Large intestine (tissue), 3 donors: Measurements from ENCODE around the gene RPL18A. TPM values are rescaled to one million over a fixed set of nuclear protein-coding genes. Genes with fewer than 3 reads are reported as not detected.
"Not testable (repeated sequence)": the region's sequence is repeated elsewhere in the genome, so short reads cannot be mapped to it uniquely, and the experiment has no call there.

Experiments used
- DNase-seq, 2 donors: peaks; one replicate each; pipeline versions ENCODE4 v3.0.0 to v3.0.0-alpha.2; 2013
- H3K27ac ChIP-seq: one replicate; pipeline ENCODE4 v1.5.1; 2013; ENCODE audit warnings: low read length
- H3K27me3 ChIP-seq: 2 replicates; pipeline ENCODE4 v1.6.1; 2013; ENCODE audit warnings: low read length; ENCODE audit not compliant: control insufficient read depth, insufficient read depth
- H3K36me3 ChIP-seq: 2 replicates; pipeline ENCODE4 v1.6.1; 2013; ENCODE audit warnings: low read length; ENCODE audit not compliant: control insufficient read depth, insufficient read depth
- H3K4me1 ChIP-seq: one replicate; pipeline ENCODE4 v1.6.1; 2013; ENCODE audit warnings: low read length; ENCODE audit not compliant: control insufficient read depth, insufficient read depth
- H3K4me3 ChIP-seq: one replicate; pipeline ENCODE4 v1.5.1; 2013; ENCODE audit warnings: low read length
- H3K9me3 ChIP-seq: one replicate; pipeline ENCODE4 v1.6.1; 2013; ENCODE audit warnings: mild to moderate bottlenecking, low read depth, low read length, moderate library complexity; ENCODE audit not compliant: control insufficient read depth
- WGBS: methylation state at CpG from one replicate; pipeline ENCODE4 v1.1.5; 2013; ENCODE audit warnings: low lambda C conversion rate; ENCODE audit not compliant: insufficient coverage; 5-methylcytosine and 5-hydroxymethylcytosine counted together
- polyA plus RNA-seq: library from polyadenylated mRNA; unstranded; fragments of 120-200 nt; gene quantifications from one replicate; pipeline ENCODE4 v1.2.1, GENCODE V29; 2013

The RPL18A gene
- polyA plus RNA-seq, 1 donor: 1,919 TPM

GRCh38 chr19:17877696-17878095, 18.0 kb downstream of the RPL18A start:
- H3K4me1 ChIP-seq: peaks cover 4% of the 10 kb centered on the region

GRCh38 chr19:17879466-17879865, 19.8 kb downstream of the RPL18A start:
- no peaks in the 10 kb centered on the region for H3K4me1 ChIP-seq
- no peak for DNase-seq
- no peaks in the 10 kb centered on the region for H3K36me3 ChIP-seq
- no peak overlapping the region for H3K4me3 ChIP-seq
- H3K9me3 ChIP-seq: no peaks in the 10 kb centered on the region
- H3K27ac ChIP-seq: no peak overlapping the region
- H3K27me3 ChIP-seq: peaks cover 7% of the 10 kb centered on the region
- no CpG with 5 or more reads among the region's 7 CpGs for WGBS

More at GRCh38 chr19:17877696-17878095, 18.0 kb downstream of the RPL18A start:
- no peak for DNase-seq
- H3K27ac ChIP-seq: no peak overlapping the region
- H3K36me3 ChIP-seq: no peaks in the 10 kb centered on the region
- peaks cover 25% of the 10 kb centered on the region for H3K27me3 ChIP-seq
- peaks cover 5% of the 10 kb centered on the region for H3K9me3 ChIP-seq
- no peak overlapping the region for H3K4me3 ChIP-seq
- WGBS: no CpG with 5 or more reads among the region's 16 CpGs

DNA sequence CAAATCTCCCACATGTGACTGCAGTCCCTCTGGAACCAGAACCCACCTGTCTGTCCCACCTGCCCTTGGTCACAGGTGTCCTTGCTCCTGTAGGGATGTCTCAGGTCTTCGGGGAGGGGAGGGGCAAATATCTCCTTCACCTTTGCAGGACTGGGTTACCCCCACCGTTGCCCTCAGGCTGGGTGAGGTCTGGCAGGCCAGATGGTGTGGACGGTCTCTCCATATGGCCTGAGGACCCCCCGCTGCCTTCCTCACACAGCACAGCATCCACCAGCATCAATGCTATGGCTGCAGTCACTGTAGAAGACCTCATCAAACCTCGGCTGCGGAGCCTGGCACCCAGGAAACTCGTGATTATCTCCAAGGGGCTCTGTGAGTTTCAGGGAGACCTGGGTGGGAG, 22.0 kb downstream of the RPL18A start:
- Histone ChIP-seq H3K27ac (no peak overlapping the region), H3K9me3 (no peaks in the 10 kb centered on the region), H3K36me3 (no peaks in the 10 kb centered on the region), H3K27me3 (no peaks in the 10 kb centered on the region), H3K4me1 (no peaks in the 10 kb centered on the region), H3K4me3 (no peak overlapping the region)
- DNase-seq: no peak
- WGBS: no CpG with 5 or more reads among the region's 7 CpGs

DNA sequence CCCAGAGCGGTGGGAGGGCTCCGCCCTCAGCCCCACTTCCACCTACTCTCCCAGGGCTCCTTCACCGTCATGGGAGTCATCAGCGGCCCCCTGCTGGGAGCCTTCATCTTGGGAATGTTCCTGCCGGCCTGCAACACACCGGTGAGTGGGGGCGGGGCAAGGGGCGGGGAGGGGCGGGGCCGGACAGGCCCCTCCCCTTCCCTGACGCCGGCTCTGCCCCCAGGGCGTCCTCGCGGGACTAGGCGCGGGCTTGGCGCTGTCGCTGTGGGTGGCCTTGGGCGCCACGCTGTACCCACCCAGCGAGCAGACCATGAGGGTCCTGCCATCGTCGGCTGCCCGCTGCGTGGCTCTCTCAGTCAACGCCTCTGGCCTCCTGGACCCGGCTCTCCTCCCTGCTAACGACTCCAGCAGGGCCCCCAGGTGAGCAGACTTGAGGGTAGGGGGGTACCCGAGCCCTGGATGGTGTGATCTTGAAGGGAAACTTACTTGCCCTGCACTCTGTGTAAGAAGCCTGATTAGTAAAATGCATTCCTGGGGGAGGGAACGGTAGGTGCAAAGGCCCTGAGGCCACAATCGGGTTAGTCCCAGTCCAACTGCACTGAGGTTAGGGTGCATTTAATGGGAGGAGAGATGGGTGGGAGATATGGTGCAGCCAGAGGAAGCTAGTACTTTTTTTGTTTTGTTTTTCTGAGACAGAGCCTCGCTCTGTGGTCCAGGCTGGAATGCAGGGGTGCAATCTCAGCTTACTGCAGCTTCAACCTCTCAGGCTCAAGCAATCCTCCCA, 24.1 kb downstream of the RPL18A start:
- WGBS: no CpG with 5 or more reads among the region's 33 CpGs
- Histone ChIP-seq H3K4me3 (no peak overlapping the region), H3K4me1 (no peaks in the 10 kb centered on the region), H3K27me3 (no peaks in the 10 kb centered on the region), H3K27ac (no peak overlapping the region), H3K9me3 (no peaks in the 10 kb centered on the region), H3K36me3 (no peaks in the 10 kb centered on the region)
- no peak for DNase-seq

DNA sequence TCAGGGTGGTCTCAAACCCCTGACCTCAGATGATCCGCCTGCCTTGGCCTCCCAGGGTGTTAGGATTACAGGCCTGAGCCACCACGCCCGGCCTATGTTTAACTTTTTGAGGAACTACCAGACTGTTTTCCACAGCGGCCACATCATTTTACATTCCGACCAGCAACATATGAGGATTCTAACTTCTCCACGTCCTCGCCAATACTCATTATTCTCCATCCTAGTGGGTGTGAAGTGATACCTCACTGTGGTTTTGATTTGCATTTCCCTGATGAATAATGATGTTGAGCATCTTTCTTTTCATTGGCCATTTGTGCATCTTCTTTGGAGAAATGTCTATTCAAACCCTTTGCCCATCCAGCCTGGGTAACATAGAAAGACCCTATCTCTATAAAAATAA, 26.8 kb downstream of the RPL18A start:
- no peaks in the 10 kb centered on the region for H3K4me1 ChIP-seq
- H3K27me3 ChIP-seq: no peaks in the 10 kb centered on the region
- no peak overlapping the region for H3K27ac ChIP-seq
- WGBS: no CpG with 5 or more reads among the region's 7 CpGs
- no peaks in the 10 kb centered on the region for H3K9me3 ChIP-seq
- no peak overlapping the region for H3K4me3 ChIP-seq
- H3K36me3 ChIP-seq: no peaks in the 10 kb centered on the region
- DNase-seq: no peak

- H3K27ac ChIP-seq, H3K36me3 ChIP-seq, H3K4me1 ChIP-seq, DNase-seq, H3K9me3 ChIP-seq, H3K4me3 ChIP-seq, H3K27me3 ChIP-seq: not testable (repeated sequence)
- WGBS: 100% methylated on average over 1 of the region's 4 CpGs
Observed at GRCh38 chr19:17887221-17887620, 27.5 kb downstream of the RPL18A start.

GRCh38 chr19:17888260-17888659, 28.6 kb downstream of the RPL18A start:
- Histone ChIP-seq H3K27ac (no peak overlapping the region), H3K27me3 (no peaks in the 10 kb centered on the region), H3K9me3 (no peaks in the 10 kb centered on the region), H3K36me3 (no peaks in the 10 kb centered on the region), H3K4me1 (no peaks in the 10 kb centered on the region), H3K4me3 (no peak overlapping the region)
- WGBS: no CpG with 5 or more reads among the region's 7 CpGs
- no peak for DNase-seq

DNA sequence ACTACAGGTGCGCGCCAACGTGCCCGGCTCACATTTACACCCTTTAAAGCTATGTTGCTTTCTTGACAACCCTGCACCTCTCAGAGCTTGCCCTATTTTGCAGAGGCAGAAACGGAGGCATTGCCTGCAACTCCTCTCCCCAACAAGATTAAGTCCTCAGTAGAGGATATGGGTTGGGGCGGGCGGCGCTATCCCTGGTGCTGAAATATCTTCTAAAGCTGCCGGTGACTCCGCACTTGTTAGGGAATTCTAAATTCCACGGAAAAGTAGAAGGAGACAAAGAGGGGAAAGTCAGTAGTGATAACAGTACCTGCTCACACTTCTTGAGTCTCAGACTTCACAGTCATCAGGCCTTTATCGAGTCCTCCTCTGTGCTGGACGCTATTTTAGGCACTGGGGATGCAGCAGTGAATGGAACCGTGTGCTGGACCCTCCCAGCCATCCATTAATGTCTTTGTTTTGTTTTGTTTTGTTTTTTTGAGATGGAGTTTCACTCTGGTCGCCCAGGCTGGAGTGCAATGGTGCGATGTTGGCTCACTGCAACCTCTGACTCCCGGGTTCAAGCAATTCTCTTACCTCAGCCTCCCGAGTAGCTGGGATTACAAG, 30.0 kb downstream of the RPL18A start:
- Histone ChIP-seq H3K4me1 (no peaks in the 10 kb centered on the region), H3K4me3 (no peak overlapping the region), H3K9me3 (no peaks in the 10 kb centered on the region), H3K27me3 (no peaks in the 10 kb centered on the region), H3K27ac (no peak overlapping the region), H3K36me3 (no peaks in the 10 kb centered on the region)
- peak in 1 of 2 donors; percentile 22 for DNase-seq
- no CpG with 5 or more reads among the region's 18 CpGs for WGBS

DNA sequence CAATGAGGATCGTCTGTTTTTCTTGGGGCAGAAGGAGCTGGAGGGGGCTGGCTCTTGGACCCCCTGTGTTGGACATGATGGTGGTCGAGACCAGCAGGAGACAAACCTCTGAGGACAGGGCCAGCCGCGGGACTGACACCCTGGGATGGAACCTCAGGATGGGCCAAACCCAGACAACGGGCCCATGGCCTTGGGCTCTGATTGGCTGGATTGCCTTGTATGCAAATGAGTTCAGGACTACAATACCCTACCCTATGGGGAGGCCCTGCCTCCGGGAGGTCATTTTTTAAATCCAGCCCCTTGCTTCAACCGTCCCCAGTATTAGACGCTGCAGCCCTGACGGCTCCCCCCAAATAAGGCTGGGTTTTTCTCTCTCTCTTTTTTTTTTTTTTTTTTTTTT, 34.1 kb downstream of the RPL18A start:
- Histone ChIP-seq H3K36me3 (no peaks in the 10 kb centered on the region), H3K4me3 (no peak overlapping the region), H3K9me3 (no peaks in the 10 kb centered on the region), H3K27ac (no peak overlapping the region), H3K27me3 (no peaks in the 10 kb centered on the region), H3K4me1 (no peaks in the 10 kb centered on the region)
- DNase-seq: no peak
- no CpG with 5 or more reads among the region's 9 CpGs for WGBS

DNA sequence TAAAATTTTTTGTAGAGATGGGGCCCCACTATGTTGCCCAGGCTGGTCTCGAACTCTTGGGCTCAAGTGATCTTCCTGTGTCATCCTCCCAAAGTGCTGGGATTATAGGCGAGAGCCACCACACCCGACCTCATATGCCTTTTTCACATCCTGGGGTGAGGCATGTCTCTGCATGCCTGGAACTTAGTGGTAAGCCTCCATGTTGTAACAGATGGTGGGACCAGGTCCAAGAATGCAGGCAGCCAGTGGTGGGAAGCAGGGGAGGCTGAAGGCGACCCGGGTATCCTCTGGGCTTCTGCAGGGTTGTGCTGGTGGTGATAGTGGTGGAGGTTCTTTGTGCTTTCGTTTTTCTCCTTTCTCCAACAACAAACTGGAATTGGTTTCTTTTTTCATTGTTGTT, 43.0 kb downstream of the RPL18A start:
- no peaks in the 10 kb centered on the region for H3K9me3 ChIP-seq
- H3K27ac ChIP-seq: no peak overlapping the region
- H3K4me3 ChIP-seq: no peak overlapping the region
- WGBS: no CpG with 5 or more reads among the region's 6 CpGs
- no peaks in the 10 kb centered on the region for H3K36me3 ChIP-seq
- H3K4me1 ChIP-seq: no peaks in the 10 kb centered on the region
- no peak for DNase-seq
- no peaks in the 10 kb centered on the region for H3K27me3 ChIP-seq

- Histone ChIP-seq H3K4me3 (no peak overlapping the region), H3K4me1 (no peaks in the 10 kb centered on the region), H3K36me3 (no peaks in the 10 kb centered on the region), H3K27me3 (no peaks in the 10 kb centered on the region), H3K27ac (no peak overlapping the region), H3K9me3 (peaks cover 5% of the 10 kb centered on the region)
- no peak for DNase-seq
- 78% methylated on average over 2 of the region's 3 CpGs for WGBS
Observed at GRCh38 chr19:17908244-17908643, 48.5 kb downstream of the RPL18A start.
